CMK (cell line): Measurements from ENCODE around the gene PTPRE.

Experiments used
- DNase-seq: peaks from one replicate; pipeline ENCODE4 v3.0.0-alpha.2; 2010; ENCODE audit warnings: low read depth

The PTPRE gene

DNA sequence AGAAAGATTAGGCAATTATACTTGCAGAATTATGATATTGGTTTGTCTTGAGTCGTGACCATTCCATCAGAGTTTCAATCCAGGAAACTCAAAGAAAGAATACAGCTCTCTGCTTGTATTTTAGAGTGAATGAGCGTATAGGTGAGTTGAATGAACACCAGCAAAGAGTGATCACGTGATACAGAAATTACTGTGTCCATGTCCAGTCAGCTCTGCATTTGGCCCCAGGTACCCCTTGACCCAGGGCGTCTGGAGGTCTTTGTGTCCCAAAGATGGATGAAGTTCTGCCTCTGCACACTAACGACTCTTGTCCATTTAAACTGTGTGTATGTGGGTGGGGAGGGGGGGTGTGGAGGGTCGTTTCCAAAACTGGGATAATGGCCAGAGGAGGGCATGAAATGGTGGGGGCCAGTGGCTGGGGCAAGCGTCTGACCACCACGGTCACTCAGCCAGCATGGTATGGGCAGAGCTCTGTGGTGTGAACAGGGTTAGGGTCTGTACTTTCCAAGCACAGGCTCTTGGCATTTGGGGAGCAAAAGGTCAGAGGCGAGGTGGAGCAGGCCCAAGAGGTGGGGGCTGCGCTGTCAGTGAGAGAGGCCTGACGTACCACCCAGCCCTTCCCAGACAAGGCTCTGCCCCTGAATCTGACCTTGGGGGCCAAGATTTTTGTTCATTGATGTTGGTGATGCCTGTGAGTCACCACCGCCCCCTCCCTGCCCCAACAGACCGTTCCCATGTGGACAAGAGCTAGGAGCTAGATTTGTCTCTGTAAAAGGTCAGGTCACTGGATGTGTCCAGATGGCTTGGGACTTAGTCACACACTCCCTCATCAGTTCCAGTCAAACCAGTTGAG, 1.4 kb downstream of the PTPRE start:
- DNase-seq = no peak

DNA sequence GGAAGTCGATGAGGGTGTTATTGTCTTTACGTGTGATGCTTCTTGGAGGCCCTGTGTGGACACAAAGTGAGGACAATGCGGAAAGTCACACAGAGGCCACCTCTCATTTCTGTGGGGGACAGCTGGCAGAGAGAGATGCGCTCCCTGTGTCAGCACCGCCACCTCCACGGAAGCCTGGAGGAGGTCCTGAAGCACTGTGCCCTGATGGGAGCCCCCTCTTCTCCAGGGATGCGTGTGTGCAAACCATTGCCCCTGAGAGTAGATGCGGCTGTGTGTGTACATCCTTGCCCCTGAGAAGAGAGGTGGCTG, 2.0 kb downstream of the PTPRE start:
- no peak for DNase-seq

DNA sequence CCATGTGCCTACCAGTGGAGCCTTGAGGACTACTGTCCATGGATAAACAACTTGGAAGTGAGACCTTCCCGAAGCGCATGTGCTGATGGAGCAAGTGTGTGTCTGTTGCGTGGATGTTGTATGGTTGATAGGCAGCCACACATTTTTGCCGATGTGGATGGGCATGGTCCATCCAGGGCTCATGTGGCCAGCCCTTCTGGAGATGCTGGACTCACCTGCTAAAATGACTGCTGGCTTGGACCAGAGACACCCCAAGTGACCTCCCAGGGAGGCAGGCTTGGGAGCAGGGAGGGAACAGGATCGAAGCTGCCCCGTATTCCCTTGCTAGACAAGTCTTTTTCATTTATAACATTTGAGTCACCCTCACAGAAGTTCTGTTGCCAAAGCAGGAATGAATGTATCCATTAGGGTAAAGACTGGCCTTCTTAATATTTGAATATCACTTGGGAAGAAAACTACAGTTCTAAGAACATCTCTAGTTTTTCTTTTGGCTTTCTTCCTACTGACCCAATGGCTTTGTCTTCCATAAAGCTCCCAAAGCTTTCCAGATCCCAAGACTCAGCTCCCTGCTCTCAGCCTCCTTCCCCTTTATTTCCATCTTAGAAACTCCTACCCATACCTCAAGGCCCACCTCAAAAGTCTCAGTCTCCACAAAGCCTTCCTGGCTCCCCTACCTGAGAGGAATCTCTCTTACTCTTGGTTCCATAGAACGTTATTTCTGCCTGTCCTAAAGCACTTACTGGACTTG, 3.0 kb downstream of the PTPRE start:
- DNase-seq = no peak

DNA sequence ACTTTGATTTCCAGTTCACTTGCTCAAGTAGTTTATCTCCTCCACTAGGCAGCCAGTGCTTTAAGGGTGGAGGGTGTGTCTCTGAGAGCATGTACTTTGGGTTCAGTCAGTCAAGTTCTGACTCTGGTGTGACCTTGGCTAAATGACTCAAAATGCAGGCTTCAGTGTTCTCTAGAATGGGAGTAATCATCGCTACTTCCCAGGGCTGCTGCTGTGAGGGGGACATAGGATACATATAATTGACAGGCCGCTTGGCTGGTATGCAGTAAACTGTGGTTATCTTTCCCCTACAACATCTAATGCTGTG, 3.5 kb downstream of the PTPRE start:
- DNase-seq = no peak

DNA sequence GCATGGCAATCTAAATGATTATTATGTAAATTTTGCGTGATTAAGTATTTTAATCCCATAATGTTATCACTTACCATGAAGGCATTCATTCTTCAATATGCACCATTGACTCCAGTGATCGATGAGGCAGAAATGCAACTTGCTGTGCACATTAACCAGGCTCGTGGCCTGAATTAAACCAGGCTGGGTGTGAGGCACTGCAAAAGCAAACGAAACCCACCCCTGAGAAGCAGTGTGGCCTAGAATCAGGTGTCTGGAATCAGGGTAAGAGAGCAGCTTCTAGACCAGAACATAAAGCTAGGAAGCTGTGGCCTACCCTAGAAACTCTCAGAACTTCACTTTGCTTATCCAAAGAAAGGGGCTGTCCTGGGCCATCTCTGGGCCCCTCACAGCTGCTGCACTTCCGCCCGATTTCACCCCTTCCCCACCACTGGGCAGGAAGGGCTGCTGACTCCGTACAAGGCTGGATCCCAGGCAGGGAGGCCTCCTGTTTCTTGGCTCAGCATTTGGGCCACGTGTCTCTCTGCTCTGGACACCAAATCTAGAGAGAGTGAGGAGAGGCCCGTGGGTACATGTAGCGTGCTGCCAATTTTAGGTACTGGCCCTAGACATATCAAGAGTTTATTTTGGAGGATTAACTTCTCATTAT, 4.4 kb downstream of the PTPRE start:
- DNase-seq = no peak

DNA sequence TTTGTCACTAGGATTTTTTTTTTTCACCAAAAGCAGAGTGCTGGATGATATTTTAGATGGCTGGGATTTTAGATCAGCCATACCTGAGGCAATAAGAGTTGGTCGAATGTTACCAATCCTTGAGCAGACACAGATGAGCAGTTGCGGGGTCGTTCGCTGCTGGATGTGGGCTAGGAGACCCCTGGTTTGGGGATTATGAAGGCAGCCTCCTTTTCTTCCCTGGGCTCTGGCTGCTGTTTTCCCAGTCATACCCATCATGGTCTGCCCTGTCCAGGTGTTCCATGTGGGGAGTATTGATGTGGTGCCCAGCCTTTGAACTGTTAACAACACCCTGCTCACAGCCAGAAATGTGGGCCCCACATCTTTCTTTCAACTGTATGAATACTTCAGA, 5.0 kb downstream of the PTPRE start:
- DNase-seq = no peak

DNA sequence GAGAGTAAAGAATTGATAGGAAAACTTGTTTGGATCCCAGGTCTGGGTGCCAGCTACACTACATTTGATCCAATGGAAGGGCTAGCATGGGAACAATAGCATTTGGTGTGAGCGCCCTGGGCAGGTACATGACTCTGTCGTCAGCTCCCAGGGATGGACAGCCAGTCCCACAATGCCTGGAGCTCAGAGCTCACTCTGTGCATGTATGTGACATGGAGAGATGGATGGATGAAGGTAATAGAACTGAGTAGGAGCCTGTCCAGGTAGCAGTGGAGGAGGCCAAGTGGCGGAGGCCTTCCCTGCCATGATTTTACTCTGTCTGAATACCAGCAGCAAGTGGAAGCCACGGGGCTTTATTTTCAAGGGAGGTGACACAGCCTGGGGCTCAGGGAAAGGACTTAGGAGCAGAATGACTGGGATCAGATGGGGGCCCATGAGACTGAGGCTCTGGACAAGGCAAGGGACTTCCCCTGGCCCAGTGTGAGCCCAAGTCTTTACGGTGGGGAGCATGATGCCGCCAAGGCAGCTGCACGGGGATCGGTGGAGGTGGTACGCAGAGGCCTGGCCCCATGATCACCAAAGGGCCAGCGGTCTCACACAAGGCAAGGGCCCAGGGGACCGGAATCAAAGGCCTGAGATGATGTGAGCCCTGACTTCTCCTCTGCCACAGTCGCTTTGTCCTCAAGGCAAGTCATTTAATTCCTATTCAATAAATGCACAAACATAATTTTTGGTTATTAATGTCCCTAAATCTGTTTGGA, 5.9 kb downstream of the PTPRE start:
- no peak for DNase-seq

DNA sequence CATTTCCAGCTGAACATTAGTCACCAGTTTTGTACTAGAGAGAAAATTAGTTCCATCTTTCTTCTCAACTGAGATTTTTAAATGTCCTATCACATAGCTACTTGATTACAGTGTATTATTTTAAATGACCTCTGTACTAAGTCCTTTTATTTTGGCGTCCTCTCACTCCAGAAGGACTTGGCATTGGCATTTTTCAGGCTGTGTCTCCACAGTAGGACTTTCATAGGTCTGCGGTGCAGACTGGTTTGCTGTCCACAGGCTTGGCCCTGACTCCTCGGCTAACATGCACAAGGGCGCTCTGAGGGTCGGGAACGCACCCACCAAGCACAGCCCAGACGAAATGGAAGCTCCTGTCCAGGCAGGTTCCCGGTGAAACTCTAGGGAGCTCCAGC, 6.5 kb downstream of the PTPRE start:
- no peak for DNase-seq

DNA sequence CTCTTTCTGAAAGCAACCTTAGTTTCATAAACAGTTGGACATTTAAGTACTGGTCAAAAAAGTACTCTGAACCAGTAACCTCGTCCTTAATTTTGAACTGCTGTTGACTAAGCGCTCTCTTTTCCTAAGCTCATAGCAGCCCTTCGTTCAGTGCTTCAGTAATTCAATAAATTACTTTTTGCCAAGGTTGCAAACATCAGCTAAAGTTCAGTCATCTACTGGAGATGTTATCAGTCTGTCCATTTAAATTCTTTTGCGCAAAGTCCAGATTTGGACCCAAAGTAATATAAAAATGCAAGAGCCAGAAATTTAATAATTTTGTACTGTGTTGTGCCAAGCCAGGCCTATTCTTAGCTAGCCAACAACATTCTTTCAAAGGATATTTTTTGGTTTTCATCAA, 8.4 kb downstream of the PTPRE start:
- no peak for DNase-seq

DNA sequence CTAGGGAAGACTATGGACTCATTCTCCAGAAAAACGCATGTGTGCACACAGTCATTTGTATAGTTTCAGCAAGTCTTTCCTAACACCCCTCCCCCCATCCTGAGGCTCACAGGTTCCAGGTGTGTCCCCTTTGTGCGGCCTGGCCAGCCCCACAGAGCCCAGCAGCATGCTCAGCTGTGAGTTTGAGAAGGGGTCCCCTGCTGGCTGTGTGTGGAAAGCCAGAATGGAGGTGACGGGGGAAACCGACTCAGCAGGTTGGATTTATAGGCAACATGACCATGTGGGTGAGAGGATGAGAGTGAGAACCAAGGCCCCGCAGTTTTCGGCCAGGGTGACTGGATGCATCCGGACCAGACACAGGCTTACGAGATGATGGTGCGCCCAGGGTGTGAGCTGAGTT, 9.9 kb downstream of the PTPRE start:
- no peak for DNase-seq

DNA sequence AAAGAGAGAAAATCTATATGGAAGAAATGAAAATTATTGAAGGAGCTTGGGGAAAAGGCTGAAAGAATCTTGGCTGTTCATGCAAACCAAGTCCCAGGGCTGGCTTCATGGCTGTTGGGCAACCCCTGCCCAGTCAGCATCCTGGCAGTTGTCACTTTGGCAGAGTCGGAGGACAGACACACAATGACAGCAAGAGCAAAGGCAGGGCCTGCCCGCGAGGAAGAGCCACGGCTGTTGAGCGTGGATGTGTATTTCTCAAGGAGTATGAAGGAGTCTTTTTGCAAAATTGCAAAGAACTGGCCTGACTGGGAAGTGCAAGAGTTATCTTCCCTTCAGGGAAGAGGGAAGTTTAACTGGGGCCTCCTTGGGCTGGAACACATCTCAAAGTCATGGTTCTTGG, 11.7 kb downstream of the PTPRE start:
- no peak for DNase-seq

DNA sequence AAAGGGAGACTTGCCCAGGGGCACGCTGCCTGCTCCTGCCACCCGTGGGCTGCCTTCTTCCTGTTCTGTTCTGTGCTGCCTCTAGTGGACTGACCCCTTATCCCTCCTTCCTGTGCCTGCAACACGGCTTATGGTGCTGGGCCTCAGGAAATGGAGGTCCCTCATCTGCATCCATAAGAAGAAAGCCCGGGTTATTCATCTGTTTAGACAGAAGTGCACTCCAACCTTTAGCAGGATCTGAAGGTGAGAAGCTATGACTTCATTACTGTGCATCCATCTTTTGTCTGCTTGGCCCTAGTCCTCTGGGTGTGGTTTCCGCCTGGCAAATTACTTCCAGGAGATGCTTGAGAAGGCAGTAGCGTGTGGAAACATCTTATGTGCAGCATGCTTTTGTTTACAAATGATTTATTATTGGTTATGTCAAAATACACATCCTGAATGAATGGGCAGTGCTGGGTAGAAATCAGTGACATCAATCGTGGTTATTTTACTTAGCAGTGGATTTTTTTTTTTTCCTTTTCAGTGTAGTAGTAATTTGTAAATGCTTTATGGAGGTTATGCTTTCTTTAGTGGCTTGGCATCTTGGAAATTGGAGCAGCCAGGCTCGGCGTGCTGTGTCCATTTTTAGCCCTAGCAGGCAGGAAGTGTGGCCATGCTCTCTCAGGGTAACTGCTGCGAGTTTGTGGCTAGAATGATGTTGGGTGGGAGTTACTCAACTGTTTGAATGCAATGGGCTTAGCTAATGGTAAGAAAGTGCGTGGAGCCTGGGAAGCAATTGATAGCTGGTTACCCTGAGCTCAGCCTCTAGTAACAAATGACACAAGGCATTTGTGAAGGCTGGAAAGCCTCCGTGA, 12.7 kb downstream of the PTPRE start:
- peak; percentile 1 for DNase-seq

DNA sequence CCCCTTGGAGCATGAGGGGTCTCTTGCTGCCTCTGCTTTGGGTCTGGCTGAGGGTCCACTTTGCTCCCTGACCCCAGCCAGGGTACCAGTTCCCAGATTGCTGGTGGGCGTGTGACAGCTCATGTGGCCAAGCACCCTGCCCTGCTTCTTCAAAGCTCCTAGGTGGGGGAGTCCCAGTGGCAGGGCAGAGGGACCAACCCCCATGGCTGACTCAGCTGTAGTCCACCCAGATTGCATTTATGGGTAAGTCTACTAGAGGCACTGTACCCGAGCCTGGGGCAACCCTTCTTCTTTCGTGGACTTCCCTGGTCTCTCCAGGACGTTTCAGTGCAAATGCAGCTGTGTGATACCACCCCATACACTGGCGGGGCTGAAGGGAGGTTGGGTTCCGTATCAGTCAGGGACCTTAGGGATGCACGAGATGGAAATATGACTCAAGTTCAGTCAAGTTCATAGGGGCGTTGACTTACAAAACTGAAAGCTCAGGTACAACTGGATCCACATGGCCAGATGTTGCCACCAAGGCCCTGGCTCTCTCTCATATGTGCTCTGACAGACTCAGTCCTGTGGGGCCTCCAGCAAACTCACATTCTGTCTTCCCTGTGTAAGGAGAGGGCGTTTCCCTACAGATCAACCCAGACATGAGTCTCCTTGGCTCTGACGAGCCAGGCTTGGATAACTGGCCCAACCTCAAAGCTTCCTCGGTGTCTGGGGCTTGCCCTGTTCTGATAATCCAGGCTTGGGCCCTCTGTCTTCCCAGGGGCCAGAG, 13.6 kb downstream of the PTPRE start:
- DNase-seq = no peak

DNA sequence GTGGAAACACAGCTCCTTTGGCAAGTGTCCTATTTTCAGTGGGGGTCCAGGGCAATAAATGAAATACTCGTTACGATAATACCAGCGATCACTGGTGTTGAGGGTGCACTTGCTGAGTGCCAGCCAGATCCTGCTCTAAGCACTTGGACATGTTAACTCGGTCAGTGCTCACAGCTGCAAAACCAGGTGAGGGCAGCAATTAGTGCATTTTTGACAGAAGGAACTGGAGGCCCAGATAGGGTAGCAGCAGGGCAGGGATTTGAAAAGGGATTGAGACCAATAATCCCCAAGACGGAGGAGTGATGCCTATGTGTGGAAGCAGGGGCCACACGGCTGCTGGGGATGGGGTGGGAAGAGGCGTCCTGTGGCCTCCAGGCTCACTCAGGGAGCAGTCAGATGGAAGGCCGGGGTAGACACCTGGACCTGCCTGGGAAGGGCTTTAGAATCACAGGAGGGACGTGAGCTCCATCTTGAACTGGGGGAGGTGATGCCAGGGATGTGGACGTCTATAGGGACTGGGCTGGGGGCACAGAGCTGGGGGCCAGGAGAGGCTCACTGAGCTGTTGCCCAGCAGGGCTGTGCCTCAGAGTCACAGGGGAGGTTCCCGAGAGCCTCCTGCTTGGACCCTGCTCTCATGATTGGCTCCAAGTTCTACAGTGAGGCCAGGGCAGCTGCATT, 14.3 kb downstream of the PTPRE start:
- DNase-seq = no peak

DNA sequence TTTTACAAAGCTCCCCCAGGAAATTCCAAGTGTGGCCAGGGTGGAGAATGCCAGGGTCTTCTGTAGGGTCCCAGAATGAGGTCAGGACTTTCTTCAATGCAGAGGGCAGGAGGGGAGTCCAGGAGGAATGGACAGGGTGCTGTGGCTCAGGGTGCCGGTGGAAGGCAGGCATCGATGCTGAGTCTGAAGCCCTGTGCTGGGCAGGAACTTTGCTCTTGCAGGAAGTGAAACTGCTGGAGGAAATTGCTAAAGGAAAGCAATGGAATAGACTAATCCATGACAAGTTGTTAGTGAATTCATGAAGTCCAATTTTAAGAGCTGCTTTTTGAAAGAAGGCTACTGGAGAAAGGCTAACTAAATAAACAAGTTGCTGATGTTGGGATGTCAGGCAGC, 14.8 kb downstream of the PTPRE start:
- no peak for DNase-seq

DNA sequence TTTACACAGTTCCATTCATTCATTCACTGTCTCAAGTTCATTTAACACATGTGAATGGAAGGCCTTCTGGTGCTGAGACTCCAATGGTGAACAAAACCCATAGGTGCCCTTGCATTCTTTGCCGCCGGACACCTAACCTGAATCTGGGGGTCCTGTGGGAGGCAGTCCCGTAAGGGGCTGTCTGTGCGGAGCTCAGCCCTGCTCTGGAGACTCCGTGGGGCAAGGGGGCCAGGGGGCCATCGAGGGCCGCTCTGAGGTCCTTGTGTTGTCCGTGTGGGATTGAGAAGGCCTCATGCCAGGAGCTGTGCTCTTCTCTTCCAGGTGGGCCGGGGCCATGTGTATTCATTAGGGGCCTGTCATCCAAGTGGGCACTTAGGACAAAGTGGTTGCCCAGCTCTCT, 15.3 kb downstream of the PTPRE start:
- no peak for DNase-seq

DNA sequence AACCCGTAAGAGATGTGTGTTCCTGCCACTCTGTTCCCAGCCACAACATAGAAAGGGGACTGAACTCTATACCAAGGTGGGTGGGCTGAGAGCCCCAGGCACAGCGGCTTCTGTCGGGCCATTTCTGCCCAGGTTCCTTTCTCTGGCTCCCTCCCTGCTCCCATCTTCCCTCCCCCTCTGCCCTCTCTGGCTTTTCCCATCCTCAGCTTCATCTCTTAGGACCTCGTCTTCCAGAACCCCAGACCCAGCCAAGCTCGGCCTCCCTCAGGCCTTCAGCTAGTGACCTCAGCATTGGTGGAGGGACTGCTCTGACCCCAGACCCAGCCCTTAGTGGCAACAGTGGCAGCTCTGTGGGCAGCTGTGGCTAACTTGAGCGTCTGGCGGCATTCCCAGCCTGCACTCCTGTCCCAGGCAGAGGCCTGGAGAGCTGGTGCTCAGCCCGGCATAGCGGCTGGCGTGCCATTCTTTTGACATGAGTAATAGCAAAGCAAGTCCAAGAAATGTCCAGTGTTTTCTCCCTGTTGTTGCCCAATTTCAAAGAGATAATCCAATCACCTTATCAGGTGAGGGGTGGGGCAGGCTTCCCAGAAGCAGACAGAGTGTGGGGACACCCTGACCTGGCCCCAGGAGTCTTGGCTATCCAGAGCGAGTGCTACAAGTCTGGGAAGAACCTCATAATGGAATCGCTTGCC, 15.9 kb downstream of the PTPRE start:
- no peak for DNase-seq

DNA sequence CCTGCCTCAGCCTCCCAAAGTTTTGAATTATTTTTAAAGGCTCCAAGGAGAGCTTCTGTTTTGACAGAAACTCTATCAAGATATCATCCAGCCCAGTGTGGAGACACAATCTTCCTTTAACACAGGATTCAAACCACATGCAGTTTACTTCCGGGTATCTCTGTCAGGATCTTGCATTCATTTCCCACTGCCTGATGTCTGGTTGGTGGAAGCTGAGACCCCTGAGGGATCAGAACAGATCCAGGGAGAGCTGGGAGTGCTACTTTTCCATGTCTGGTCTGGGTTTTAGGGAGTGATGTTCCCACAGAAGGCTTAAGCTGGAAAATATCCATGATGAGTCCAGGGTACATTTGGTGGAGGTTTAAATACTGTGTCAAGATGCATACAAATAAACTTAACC, 16.7 kb downstream of the PTPRE start:
- no peak for DNase-seq

DNA sequence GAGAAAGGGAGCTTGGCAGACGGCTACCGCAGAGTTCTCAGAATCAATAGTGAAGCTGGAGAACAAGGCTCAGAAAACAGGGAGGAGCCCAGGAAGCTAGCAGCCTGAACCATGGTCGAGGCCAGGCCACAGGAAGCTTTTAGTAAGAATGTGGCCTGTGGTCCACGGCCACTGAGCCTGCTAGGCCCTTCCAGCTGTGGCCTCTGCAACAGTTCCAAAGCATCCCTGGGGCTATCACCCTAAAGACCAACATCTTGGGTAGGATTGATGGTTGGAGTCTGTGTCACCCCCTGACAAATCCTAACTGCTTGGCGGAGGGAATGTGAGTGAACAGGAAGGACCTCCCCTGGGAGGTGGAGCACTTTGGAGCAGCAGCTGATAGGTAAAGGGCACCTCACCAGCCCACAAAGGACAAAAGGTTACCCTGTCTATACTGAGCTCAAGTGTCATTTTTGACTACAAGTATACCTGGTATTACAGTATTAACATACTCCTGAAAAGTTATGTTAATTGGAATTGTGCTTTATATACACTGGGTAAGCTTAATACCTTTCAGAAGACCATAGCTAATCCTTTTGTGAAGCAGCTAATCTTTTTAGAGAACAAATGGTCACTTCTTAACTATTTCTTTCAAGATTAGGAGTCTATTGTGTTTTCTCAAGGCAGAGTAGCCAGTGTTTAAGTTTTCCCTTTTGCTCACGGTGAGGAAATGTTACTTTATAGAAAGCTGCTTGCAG, 18.7 kb downstream of the PTPRE start:
- no peak for DNase-seq
